A673 (cell line): ENCODE measurements around the gene C1orf35.

Experiments
- CTCF ChIP-seq: fragments of 300-800, 200-600 bp; sonication (generic); conservative IDR thresholded peaks from 2 replicates; pipeline ENCODE4 v1.5.1; 2017; ENCODE audit warnings: low read depth, mild to moderate bottlenecking, antibody characterized with exemption, low read length, moderate library complexity, mixed read lengths
- EZH2 ChIP-seq: fragments of 200-600 bp; sonication (generic); IDR thresholded peaks from 2 replicates; pipeline ENCODE4 v1.6.1; 2017; ENCODE audit warnings: borderline replicate concordance, low read depth, mild to moderate bottlenecking, mixed read lengths, antibody characterized with exemption, low read length; ENCODE audit not compliant: poor library complexity, severe bottlenecking

GRCh38 chr1:228152097-228152917, 49.2 kb upstream of the C1orf35 start:
- no peak for TF ChIP-seq EZH2
- no peak for TF ChIP-seq CTCF
